CD14-positive monocyte (primary cell): ENCODE results near the gene CDK5RAP3. TPM values are rescaled to one million over a fixed set of nuclear protein-coding genes. Genes with fewer than 3 reads are reported as not detected.
A peak's percentile ranks its signal among the peaks of the same experiment; 100 is the strongest.

Source experiments
- DNase-seq, 3 donors: peaks; one replicate each; pipeline ENCODE4 v3.0.0-alpha.2; 2011 to 2022
- H2AFZ ChIP-seq: 2 replicates; pipeline ENCODE4 v1.6.0; 2012; ENCODE audit warnings: mild to moderate bottlenecking, low read depth, low read length, inconsistent platforms; ENCODE audit not compliant: insufficient read depth, poor library complexity, severe bottlenecking
- H3K27ac ChIP-seq, 2 donors: 1 replicate in 1 of 2; 2 replicates in 1 of 2; pipeline ENCODE4 v1.5.1; 2012 to 2013; ENCODE audit warnings: low read length in 2 of 2, control low read depth in 1 of 2, inconsistent platforms in 1 of 2, low read depth in 1 of 2, mild to moderate bottlenecking in 1 of 2
- H3K27me3 ChIP-seq, 2 donors: one replicate each; pipeline versions ENCODE4 v1.6.0 to v1.6.1; 2011 to 2013; ENCODE audit warnings: low read length in 2 of 2; ENCODE audit not compliant: control insufficient read depth in 2 of 2, insufficient read depth in 2 of 2
- H3K36me3 ChIP-seq, 2 donors: replicated peaks in 1 of 2; 1 replicate in 1 of 2; 2 replicates in 1 of 2; pipeline versions ENCODE4 v1.5.1 to v1.6.1; 2012 to 2013; ENCODE audit warnings: low read length in 2 of 2, control low read depth in 1 of 2, inconsistent platforms in 1 of 2, mild to moderate bottlenecking in 1 of 2; ENCODE audit not compliant: insufficient read depth in 2 of 2, control insufficient read depth in 1 of 2
- H3K4me1 ChIP-seq, 2 donors: 1 replicate in 1 of 2; 2 replicates in 1 of 2; pipeline versions ENCODE4 v1.5.1 to v1.6.1; 2012 to 2013; ENCODE audit warnings: low read length in 2 of 2, control low read depth in 1 of 2, inconsistent platforms in 1 of 2, mild to moderate bottlenecking in 1 of 2, moderate library complexity in 1 of 2; ENCODE audit not compliant: insufficient read depth in 2 of 2, control insufficient read depth in 1 of 2
- H3K4me2 ChIP-seq: replicated peaks from 2 replicates; pipeline ENCODE3; 2012; ENCODE audit warnings: low read length, moderate library complexity, mild to moderate bottlenecking; ENCODE audit not compliant: poor library complexity, severe bottlenecking; ENCODE audit errors: extremely low read depth
- H3K4me3 ChIP-seq, 3 experiments: fragments of 200-600 bp in 1 of 3; sonication (generic) in 1 of 3; replicated peaks in 1 of 3; 1 replicate in 2 of 3; 2 replicates in 1 of 3; pipeline ENCODE4 v1.5.1; 2011 to 2013; ENCODE audit warnings: low read length in 3 of 3, mild to moderate bottlenecking in 3 of 3, control low read depth in 2 of 3, low read depth in 2 of 3, inconsistent platforms in 1 of 3, moderate library complexity in 1 of 3
- H3K79me2 ChIP-seq: 2 replicates; pipeline ENCODE4 v1.6.0; 2012; ENCODE audit warnings: mild to moderate bottlenecking, control low read depth, inconsistent platforms, low read length, moderate library complexity; ENCODE audit not compliant: insufficient read depth
- H3K9ac ChIP-seq: 2 replicates; pipeline ENCODE4 v1.6.0; 2017; ENCODE audit warnings: low read length, mild to moderate bottlenecking; ENCODE audit not compliant: insufficient read depth, poor library complexity, severe bottlenecking
- H3K9me3 ChIP-seq, 2 donors: replicated peaks in 1 of 2; 1 replicate in 1 of 2; 2 replicates in 1 of 2; pipeline versions ENCODE4 v1.5.1 to v1.6.1; 2012 to 2013; ENCODE audit warnings: low read length in 2 of 2, control low read depth in 1 of 2; ENCODE audit not compliant: control insufficient read depth in 1 of 2, insufficient read depth in 1 of 2
- H4K20me1 ChIP-seq: 2 replicates; pipeline ENCODE4 v1.6.0; 2012; ENCODE audit warnings: mild to moderate bottlenecking, low read length, control low read depth, moderate library complexity; ENCODE audit not compliant: insufficient read depth
- H3K27ac Mint-ChIP-seq, 7 donors: one replicate each; pipeline ENCODE4 v1.8.0; 2020; ENCODE audit warnings: mild to moderate bottlenecking in 7 of 7, mixed read lengths in 7 of 7, moderate library complexity in 6 of 7, inconsistent platforms in 2 of 7
- H3K27me3 Mint-ChIP-seq, 3 donors: one replicate each; pipeline ENCODE4 v1.8.0; 2021 to 2022; ENCODE audit warnings: low read depth in 3 of 3, mild to moderate bottlenecking in 3 of 3, mixed read lengths in 3 of 3, moderate library complexity in 3 of 3, inconsistent platforms in 1 of 3
- H3K36me3 Mint-ChIP-seq, 2 donors: one replicate each; pipeline ENCODE4 v1.8.0; 2020; ENCODE audit warnings: mixed read lengths in 2 of 2, inconsistent platforms in 1 of 2, mild to moderate bottlenecking in 1 of 2
- H3K4me1 Mint-ChIP-seq: one replicate; pipeline ENCODE4 v1.8.0; 2020; ENCODE audit warnings: mild to moderate bottlenecking, mixed read lengths
- H3K4me3 Mint-ChIP-seq, 2 donors: one replicate each; pipeline ENCODE4 v1.8.0; 2020; ENCODE audit warnings: mild to moderate bottlenecking in 2 of 2, mixed read lengths in 2 of 2, moderate library complexity in 1 of 2
- H3K9me3 Mint-ChIP-seq, 7 donors: one replicate each; pipeline ENCODE4 v1.8.0; 2020 to 2022; ENCODE audit warnings: mixed read lengths in 7 of 7, mild to moderate bottlenecking in 6 of 7, moderate library complexity in 6 of 7, inconsistent platforms in 2 of 7
- WGBS: methylation state at CpG from one replicate; pipeline ENCODE4 v1.1.5; 2013; ENCODE audit warnings: missing lambda C conversion rate; ENCODE audit not compliant: insufficient coverage; 5-methylcytosine and 5-hydroxymethylcytosine counted together
- intact Hi-C, 2 donors: fragments of 100-400 bp; cut with micrococcal nuclease; formaldehyde crosslinking; loops; one replicate each; pipeline versions ENCODE4 v1.15.0 to v1.15.1; 2023
- polyA minus RNA-seq: library from RNA; depleted of rRNA, polyadenylated mRNA; stranded (reverse); fragments of >200 nt; gene quantifications from 2 replicates; pipeline ENCODE4 v1.2.3, GENCODE V29; 2012
- polyA plus RNA-seq, 3 donors: library from polyadenylated mRNA; depleted of rRNA in 1 of 3; unstranded in 2 of 3; stranded (reverse) in 1 of 3; fragments of 300-500 nt in 2 of 3; fragments of >200 nt in 1 of 3; fragmentation: Illumina TruSeq in 2 of 3; gene quantifications; 1 replicate in 2 of 3; 2 replicates in 1 of 3; pipeline ENCODE4 v1.2.3, GENCODE V29; 2012 to 2021
- total RNA-seq, 12 experiments: library from RNA in 1 of 12; stranded (reverse) in 1 of 12; fragments of 120-200 nt in 1 of 12; gene quantifications; one replicate each; pipeline ENCODE4 v1.2.4 and lab custom pipeline; 2013 to 2026; ENCODE audit warnings: mixed read lengths in 6 of 12, inconsistent platforms in 1 of 12
- TF ChIP-seq, protein P1 (sequence below): fragments of 200-600 bp; IDR thresholded peaks from one replicate; pipeline ENCODE4 v1.8.0; 2022; ENCODE audit warnings: antibody characterized with exemption, mild to moderate bottlenecking

The CDK5RAP3 gene, protein sequence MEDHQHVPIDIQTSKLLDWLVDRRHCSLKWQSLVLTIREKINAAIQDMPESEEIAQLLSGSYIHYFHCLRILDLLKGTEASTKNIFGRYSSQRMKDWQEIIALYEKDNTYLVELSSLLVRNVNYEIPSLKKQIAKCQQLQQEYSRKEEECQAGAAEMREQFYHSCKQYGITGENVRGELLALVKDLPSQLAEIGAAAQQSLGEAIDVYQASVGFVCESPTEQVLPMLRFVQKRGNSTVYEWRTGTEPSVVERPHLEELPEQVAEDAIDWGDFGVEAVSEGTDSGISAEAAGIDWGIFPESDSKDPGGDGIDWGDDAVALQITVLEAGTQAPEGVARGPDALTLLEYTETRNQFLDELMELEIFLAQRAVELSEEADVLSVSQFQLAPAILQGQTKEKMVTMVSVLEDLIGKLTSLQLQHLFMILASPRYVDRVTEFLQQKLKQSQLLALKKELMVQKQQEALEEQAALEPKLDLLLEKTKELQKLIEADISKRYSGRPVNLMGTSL
- total RNA-seq (2013), result 207 TPM
- polyA plus RNA-seq, result 100 to 1,000 TPM in 1 of 3 donors, 10 to 100 TPM in 2; 86.1 to 782 (median 94.4) TPM
- polyA minus RNA-seq, result 96.6 and 120 TPM in 2 replicates
- 1.6 to 19.0 (median 8.6) reads per million in 11 experiments for total RNA-seq (lab: John Stamatoyannopoulos, UW)

DNA sequence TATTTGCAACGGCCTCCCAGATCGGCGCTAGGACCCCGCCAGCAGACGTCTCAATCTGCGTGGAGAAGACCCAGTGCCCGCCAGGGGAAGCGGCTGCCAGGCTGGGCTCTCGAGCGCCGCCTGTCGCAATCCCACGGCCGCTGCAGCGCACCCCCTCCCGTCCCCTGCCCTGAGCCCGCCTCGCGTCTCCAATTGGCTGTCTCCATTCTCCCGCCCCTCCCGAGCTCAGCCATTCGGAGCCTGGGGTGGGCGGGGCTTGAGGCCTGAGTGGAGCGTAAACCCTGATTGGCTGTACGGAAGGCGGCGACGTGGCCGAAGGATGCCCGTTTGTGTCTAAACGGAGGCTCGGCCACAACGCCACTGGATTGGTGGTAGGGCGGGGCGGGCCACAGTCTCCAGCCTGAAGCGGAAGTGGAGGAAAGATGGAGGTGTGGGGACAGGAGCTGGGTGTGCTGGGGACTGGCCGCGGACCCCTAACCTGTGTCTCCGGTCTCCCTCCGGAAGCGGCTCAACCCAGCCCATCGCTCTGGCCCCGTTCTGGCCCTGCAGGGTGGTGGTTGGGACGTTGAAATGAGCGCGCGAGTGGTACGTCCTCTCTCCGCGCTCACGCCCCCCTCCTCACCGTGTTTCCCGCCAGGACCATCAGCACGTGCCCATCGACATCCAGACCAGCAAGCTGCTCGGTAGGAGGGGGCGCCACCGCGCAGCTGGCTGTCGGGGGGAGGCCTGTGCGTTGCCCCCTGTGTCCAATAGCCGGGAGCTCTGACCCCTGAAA is at the start of gene CDK5RAP3:
TSS of gene CDK5RAP3 (plus strand) at position 389 of the 775 bp plus-strand sequence. CDS start at position 423, 34 bp downstream.
- H3K27ac ChIP-seq, result peak within 1 kb of the TSS; percentile 43 to 85
- peak within 1 kb of the TSS; percentile 99 for H2AFZ ChIP-seq
- H3K36me3 ChIP-seq, result peaks cover 24 to 30% of the 10 kb centered on the region in 2 donors
- peaks cover 6% of the 10 kb centered on the region for H4K20me1 ChIP-seq
- under 1% methylated on average over 58 of the region's 62 CpGs for WGBS
- no peaks in the 10 kb centered on the region for H3K27me3 ChIP-seq
- peak within 1 kb of the TSS; percentile 63 to 99 (median 98) for H3K4me3 ChIP-seq
- Mint-ChIP-seq H3K9me3 (peaks cover 0 to 2% (median 0%) of the 10 kb centered on the region in 7 donors), H3K27ac (peak within 1 kb of the TSS; percentile 75 to 95 (median 88)), H3K27me3 (peaks cover 2% of the 10 kb centered on the region in 3 donors), H3K36me3 (peaks cover 28% of the 10 kb centered on the region in 2 donors), H3K4me1 (peaks cover 23% of the 10 kb centered on the region), H3K4me3 (peak within 1 kb of the TSS; percentile 91 to 94)
- H3K9ac ChIP-seq, result peak within 1 kb of the TSS; percentile 86
- intact Hi-C loops, result loop anchor here in 1 of 2 donors (1.0 to 10.0 kb wide), 3 partner anchors 76 to 134 kb away; partner anchors contain the start of genes CBX1, SCRN2 and SNX11
- H3K79me2 ChIP-seq, result peaks cover 31% of the 10 kb centered on the region
- peak; percentile 98 to 100 (median 99) for DNase-seq
- peaks cover 20 to 22% of the 10 kb centered on the region in 2 donors for H3K4me1 ChIP-seq
- TF ChIP-seq, protein P1, sequence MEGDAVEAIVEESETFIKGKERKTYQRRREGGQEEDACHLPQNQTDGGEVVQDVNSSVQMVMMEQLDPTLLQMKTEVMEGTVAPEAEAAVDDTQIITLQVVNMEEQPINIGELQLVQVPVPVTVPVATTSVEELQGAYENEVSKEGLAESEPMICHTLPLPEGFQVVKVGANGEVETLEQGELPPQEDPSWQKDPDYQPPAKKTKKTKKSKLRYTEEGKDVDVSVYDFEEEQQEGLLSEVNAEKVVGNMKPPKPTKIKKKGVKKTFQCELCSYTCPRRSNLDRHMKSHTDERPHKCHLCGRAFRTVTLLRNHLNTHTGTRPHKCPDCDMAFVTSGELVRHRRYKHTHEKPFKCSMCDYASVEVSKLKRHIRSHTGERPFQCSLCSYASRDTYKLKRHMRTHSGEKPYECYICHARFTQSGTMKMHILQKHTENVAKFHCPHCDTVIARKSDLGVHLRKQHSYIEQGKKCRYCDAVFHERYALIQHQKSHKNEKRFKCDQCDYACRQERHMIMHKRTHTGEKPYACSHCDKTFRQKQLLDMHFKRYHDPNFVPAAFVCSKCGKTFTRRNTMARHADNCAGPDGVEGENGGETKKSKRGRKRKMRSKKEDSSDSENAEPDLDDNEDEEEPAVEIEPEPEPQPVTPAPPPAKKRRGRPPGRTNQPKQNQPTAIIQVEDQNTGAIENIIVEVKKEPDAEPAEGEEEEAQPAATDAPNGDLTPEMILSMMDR, result peak; percentile 97
- H3K9me3 ChIP-seq, result no peaks in the 10 kb centered on the region
- peak within 1 kb of the TSS; percentile 89 for H3K4me2 ChIP-seq
